Embryonic facial prominence (tissue), 1 donor: Measurements from ENCODE around the gene GGCT.

Experiments used
- DNase-seq: peaks from one replicate; pipeline ENCODE4 v3.0.0-alpha.2; 2016; ENCODE audit errors: extremely low spot score

Gene GGCT

GRCh38 chr7:30463405-30464145 lies 41.1 kb downstream of the GGCT start:
- no peak for DNase-seq

DNA sequence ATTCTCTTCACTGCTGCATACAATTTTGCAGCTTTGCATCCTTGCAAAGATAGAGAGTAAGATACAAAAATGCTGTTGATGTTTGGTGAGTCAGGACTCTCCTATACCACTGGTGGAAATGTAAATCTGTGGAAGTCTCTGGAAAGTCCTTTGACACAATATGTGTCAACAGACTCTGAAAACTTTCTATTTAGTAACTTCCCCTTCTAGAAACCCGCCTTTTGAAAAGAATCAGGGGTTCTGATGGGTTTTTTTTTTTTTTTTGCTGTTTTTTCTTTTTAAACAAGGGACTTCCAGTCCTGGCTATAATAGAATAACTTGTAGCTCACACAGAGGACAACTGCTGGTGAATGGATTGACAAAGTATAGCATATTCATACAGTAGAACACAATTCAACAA lies 42.5 kb downstream of the GGCT start:
- DNase-seq, result no peak

DNA sequence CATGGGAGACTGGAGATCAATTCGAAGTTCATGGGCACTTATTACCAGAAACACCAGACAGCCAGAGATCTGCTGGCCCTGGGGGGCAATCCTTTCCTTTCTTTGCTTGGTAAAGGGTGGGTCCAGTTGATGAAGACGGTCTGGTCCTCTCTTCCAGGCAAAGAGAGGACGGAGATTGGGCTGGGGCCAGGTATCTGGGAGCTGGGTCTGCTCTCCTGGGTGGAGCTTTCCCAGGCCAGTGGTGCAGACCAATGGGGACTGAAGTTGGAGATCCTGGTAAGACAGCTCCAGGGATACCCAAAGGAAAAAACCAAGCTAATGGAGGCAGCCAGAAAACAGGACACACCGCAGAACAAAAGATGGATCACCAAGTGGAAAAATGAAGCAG lies 44.4 kb downstream of the GGCT start:
- DNase-seq, result no peak

GRCh38 chr7:30459591-30460245 lies 44.9 kb downstream of the GGCT start:
- DNase-seq, result no peak

GRCh38 chr7:30458311-30458710 lies 46.3 kb downstream of the GGCT start:
- DNase-seq, result no peak

DNA sequence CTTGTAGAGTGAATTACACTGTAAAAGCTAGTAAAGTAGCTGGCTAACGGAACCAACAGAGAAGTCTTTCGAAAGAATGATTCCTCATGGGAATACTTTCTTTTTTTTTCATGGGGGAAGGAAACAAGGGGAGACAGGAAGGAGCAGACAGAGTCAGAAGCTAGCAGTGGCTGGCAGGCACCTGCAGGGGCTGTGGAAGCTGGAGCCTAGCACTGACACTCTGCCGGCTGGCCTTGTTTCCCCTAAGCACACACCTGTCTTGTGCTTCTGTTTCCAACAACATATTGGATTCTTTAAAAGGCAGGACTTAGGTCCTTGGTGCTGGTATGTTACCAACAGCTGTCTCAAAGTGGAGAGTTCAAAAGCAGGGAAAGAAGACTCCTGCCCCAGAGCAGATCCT lies 50.7 kb downstream of the GGCT start:
- DNase-seq, result no peak

DNA sequence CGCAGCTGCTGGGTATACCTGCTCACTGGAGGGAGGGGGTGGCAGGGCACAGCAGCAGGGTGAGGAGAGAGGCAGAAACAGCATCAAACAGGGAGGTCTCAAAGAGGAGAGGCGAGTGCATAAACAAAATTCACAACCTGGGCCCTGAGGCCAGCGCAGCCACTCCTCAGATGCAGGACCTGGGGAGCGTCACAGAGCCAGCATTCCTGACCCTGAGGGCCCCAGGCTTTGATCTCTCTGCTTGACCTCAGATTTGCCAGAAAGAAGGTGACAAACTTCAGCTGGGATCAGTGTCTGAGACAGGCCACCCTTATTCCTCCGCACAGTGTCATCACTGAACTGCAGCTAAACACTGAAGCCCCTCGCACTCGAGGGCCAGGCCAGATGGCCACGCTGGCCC lies 51.6 kb downstream of the GGCT start:
- DNase-seq, result no peak

DNA sequence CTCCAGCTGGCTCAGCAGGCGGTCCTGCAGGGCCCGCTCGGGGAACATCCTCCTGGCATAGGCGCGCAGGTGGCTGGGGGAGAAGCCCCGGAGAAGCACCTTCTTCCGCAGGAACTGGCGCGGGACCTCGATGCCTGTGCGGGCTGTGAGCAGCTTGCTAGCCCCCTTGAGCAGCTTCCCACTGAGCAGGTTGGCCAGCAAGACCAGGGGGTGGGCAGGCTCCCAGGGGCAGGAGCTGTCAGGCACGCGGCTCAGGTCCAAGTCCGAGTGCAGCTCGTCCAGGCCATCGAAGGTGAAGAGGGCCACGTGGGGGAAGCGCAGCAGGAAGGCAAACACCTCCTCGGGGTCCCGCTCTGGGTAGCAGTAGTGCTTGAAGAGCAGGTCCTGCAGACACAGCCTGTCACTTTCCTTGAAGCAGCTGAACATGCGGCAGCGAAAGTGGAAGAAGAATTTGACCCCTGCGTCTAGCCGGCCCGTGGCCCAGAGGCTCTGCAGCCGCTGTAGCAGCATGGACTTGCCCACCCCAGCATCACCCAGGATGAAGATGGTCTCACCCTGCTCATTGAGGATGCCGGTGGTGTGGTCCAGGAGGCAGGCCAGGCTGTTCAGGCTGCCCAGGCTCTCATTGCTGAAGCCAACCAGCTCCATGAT lies 52.2 kb downstream of the GGCT start:
- no peak for DNase-seq

DNA sequence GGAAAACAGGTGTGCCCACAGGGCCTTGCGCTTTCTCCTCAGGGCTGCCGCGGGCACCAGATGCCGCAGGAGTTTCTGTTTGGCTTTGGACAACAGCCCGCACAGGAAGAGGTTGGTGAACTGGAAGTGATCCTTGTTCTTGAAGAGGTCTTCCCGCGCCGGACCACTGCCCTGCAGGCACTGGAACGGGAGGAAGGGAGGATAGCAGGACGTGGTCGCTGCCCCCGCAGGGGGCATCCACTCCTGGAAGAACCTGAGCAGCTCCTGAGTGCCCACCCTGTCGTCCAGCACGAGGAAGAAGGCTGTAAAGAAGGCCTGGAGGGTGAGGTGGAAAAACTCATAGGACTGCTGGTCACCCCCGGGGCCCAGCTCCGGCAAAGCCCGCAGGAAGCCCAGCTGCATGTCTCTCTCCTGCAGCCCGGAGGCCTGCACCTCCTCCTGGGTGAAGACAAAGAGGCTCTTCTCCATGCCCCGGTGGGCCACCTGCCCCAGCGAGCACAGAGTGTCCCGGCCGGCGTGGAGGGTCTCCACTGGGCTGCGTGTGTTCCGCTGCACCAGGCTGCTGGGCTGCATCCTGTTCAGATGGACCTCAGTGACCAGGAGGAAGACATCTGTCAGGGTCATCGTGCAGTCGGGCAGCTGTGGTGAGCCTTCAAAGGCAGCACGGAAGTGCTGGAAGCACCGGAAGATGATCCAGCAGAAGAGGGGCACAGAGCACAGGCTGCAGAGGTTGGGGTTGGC lies 52.9 kb downstream of the GGCT start:
- no peak for DNase-seq

- DNase-seq, result no peak
Observed at GRCh38 chr7:30450983-30451497, 53.6 kb downstream of the GGCT start.

DNA sequence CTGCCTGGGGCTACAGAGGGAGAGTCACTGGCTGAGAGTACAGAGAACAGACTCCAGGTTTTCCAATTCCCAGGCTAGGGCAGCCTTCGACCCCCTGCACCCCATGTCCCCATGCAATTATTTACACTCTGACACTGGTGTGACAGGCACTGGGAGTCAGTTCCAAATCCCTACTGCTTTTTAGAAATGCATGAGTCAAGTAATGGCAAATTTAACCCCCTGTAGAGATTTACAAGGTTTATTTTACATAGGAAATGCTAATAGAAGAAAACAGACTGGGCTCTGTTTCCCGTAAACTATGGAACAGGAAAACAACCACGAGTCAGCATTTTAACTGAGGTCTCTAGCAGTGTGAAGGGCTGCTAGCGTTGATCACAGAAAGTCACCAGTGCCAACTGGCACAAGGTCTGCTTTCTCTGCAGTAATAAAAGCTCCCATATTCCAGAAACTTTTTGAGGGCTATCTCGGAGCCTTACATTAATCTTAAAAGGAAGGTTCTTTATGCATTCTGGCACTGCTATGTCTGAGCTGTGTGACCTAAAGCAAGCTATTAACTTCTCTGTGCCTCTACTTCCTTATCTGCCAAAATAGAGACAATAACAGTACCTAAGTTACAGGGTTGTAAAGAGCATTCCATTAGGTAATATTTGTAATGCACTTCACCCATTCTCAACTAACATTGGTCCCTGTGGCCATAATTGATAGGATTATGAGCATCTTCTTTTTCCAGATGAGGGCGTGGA lies 54.2 kb downstream of the GGCT start:
- no peak for DNase-seq

DNA sequence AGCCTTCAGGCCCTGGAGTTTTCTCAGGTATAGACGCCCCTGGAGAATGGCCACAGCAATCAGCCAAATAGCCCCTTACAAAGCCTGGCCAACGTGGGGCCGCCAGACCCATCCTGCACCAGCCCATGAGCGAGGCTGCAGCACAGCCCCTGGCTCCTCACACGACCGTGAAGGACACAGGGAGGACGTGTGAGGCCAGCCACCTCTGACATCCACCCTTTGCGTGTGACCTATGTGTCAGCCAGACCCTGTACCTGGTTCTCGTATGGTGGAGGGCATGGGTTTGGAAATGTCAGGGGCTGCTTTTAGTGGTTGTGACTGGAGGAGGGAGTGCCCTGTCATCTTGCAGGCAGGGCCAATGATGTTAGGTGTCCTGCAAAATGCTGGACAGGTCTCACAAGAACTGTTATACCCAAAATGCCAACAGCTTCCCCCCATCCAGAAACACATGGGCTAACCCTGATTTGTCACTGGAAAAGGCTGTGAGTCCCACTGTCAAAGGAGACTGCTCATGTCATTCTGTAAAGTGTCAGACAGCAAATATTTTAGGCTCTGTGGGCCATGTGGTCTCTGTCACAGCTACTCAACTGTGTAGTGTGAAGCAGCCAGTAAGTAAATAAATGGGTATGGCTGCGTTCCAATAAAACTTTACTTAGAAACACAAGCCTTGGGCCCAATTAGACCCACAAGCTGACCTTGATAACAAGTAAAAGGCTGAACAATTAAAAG lies 56.0 kb downstream of the GGCT start:
- DNase-seq, result no peak

- no peak for DNase-seq
Observed at GRCh38 chr7:30447466-30447865, 57.2 kb downstream of the GGCT start.
